Measurements from ENCODE around the gene SECISBP2. TPM values are rescaled to one million over a fixed set of nuclear protein-coding genes. Genes with fewer than 3 reads are reported as not detected.

Gene SECISBP2
- total RNA-seq, 1 donor from 2014 or later, result 55.6 TPM

- intact Hi-C loops (cut with DNase I), result no loop called here
- no peak for TF ChIP-seq CTCF (IDR thresholded peaks at IDR 0.05)
- no peak overlapping the region for H3K4me3 ChIP-seq
- peaks cover 15% of the 10 kb centered on the region for H3K4me1 ChIP-seq
- no peaks in the 10 kb centered on the region for H3K9me3 ChIP-seq
- no peaks in the 10 kb centered on the region for H3K27me3 ChIP-seq (ENCODE audit: low read depth)
- DNase-seq (no peak), ATAC-seq (no peak)
- peak overlapping the region; percentile 47 for H3K27ac ChIP-seq
- peaks cover 78% of the 10 kb centered on the region for H3K36me3 ChIP-seq
Observed at GRCh38 chr9:89360465-89360864, 42.2 kb downstream of the SECISBP2 start.

- TF ChIP-seq CTCF (IDR thresholded peaks at IDR 0.05), result no peak
- H3K4me3 ChIP-seq, result no peak overlapping the region
- no peaks in the 10 kb centered on the region for H3K9me3 ChIP-seq
- peaks cover 73% of the 10 kb centered on the region for H3K36me3 ChIP-seq
- intact Hi-C loops (cut with DNase I), result no loop called here
- H3K27ac ChIP-seq, result no peak overlapping the region
- no peak for ATAC-seq
- H3K27me3 ChIP-seq (ENCODE audit: low read depth), result no peaks in the 10 kb centered on the region
- DNase-seq, result no peak
- H3K4me1 ChIP-seq, result peaks cover 15% of the 10 kb centered on the region
Observed at GRCh38 chr9:89361031-89361430, 42.7 kb downstream of the SECISBP2 start.

GRCh38 chr9:89361816-89362646 lies 43.7 kb downstream of the SECISBP2 start:
- Histone ChIP-seq H3K4me1 (peaks cover 15% of the 10 kb centered on the region), H3K27ac (no peak overlapping the region), H3K9me3 (no peaks in the 10 kb centered on the region), H3K36me3 (peaks cover 63% of the 10 kb centered on the region), H3K27me3 (ENCODE audit: low read depth) (no peaks in the 10 kb centered on the region), H3K4me3 (no peak overlapping the region)
- no peak for TF ChIP-seq CTCF (IDR thresholded peaks at IDR 0.05)
- no peak for DNase-seq
- ATAC-seq, result no peak
- intact Hi-C loops (cut with DNase I), result no loop called here

GRCh38 chr9:89362647-89363310 lies 44.5 kb downstream of the SECISBP2 start:
- peaks cover 55% of the 10 kb centered on the region for H3K36me3 ChIP-seq
- DNase-seq (no peak), ATAC-seq (no peak)
- TF ChIP-seq CTCF (IDR thresholded peaks at IDR 0.05), result no peak
- no peak overlapping the region for H3K4me3 ChIP-seq
- peaks cover 15% of the 10 kb centered on the region for H3K4me1 ChIP-seq
- no peaks in the 10 kb centered on the region for H3K9me3 ChIP-seq
- intact Hi-C loops (cut with DNase I), result no loop called here
- H3K27me3 ChIP-seq (ENCODE audit: low read depth), result no peaks in the 10 kb centered on the region
- H3K27ac ChIP-seq, result no peak overlapping the region

- DNase-seq (no peak), ATAC-seq (no peak)
- no peak for TF ChIP-seq CTCF (IDR thresholded peaks at IDR 0.05)
- H3K4me1 ChIP-seq, result peaks cover 15% of the 10 kb centered on the region
- no peak overlapping the region for H3K27ac ChIP-seq
- H3K4me3 ChIP-seq, result no peak overlapping the region
- H3K27me3 ChIP-seq (ENCODE audit: low read depth), result no peaks in the 10 kb centered on the region
- intact Hi-C loops (cut with DNase I), result no loop called here
- H3K36me3 ChIP-seq, result peaks cover 50% of the 10 kb centered on the region
- H3K9me3 ChIP-seq, result no peaks in the 10 kb centered on the region
Observed at GRCh38 chr9:89363311-89363670, 45.0 kb downstream of the SECISBP2 start.

Measured in lower lobe of right lung (tissue), 2 donors.